Stimulated activated CD4-positive, alpha-beta T cell treated with anti-CD3 and anti-CD28 coated beads, Interleukin-15, amount 100 ng/mL, for 48 hours (primary cell): ENCODE results near the gene AVPI1.
"Not testable (repeated sequence)": the region's sequence is repeated elsewhere in the genome, so short reads cannot be mapped to it uniquely, and the experiment has no call there.

Source experiments
- DNase-seq, 2 donors: peaks; one replicate each; pipeline ENCODE4 v3.0.0-alpha.2; 2020; ENCODE audit warnings: low read depth in 2 of 2

The AVPI1 gene

GRCh38 chr10:97640174-97640867, 46.7 kb downstream of the AVPI1 start, which contains the start of gene PI4K2A:
TSS of gene PI4K2A (plus strand) at chr10:97640671. CDS start at chr10:97640743, 72 bp downstream.
- peak; percentile 99 for DNase-seq

- DNase-seq, result not testable (repeated sequence)
These were observed 48.0 kb downstream of the AVPI1 start for GRCh38 chr10:97639090-97639489.

- DNase-seq, result no peak
These were observed 51.5 kb downstream of the AVPI1 start for GRCh38 chr10:97635577-97635976.

GRCh38 chr10:97633921-97634320, 53.1 kb downstream of the AVPI1 start:
- DNase-seq, result no peak

- DNase-seq, result peak; percentile 84 to 89
These were observed 53.8 kb downstream of the AVPI1 start, which contains the start of gene MORN4 for GRCh38 chr10:97632949-97633884. TSS of gene MORN4 (minus strand) at chr10:97633500. CDS start at chr10:97619653, 13,847 bp downstream.

GRCh38 chr10:97631098-97631497, 55.9 kb downstream of the AVPI1 start:
- no peak for DNase-seq

- no peak for DNase-seq
These were observed 57.8 kb downstream of the AVPI1 start for GRCh38 chr10:97629289-97629688.

- DNase-seq, result no peak
These were observed 58.8 kb downstream of the AVPI1 start for GRCh38 chr10:97628228-97628627.

GRCh38 chr10:97627731-97628130, 59.3 kb downstream of the AVPI1 start:
- no peak for DNase-seq
